Loucy (cell line): ENCODE measurements around the gene TENM3.
A peak's percentile ranks its signal among the peaks of the same experiment; 100 is the strongest.

Experiments
- H2AFZ ChIP-seq: fragments of 200-600 bp; sonication (generic); 2 replicates; pipeline ENCODE4 v1.6.0; 2016; ENCODE audit warnings: antibody characterized with exemption, mild to moderate bottlenecking, low read length, moderate library complexity
- H3F3A ChIP-seq: fragments of 200-600 bp; 2 replicates; pipeline ENCODE4 v1.6.0; 2016; ENCODE audit warnings: antibody characterized with exemption, low read depth, mild to moderate bottlenecking
- H3K27me3 ChIP-seq: fragments of 200-600 bp; sonication (generic); 2 replicates; pipeline ENCODE4 v1.6.1; 2014; ENCODE audit warnings: low read length, mild to moderate bottlenecking; ENCODE audit not compliant: insufficient read depth, poor library complexity, severe bottlenecking
- H3K36me3 ChIP-seq: fragments of 200-600 bp; sonication (generic); 2 replicates; pipeline ENCODE4 v1.6.1; 2016; ENCODE audit warnings: low read length; ENCODE audit not compliant: insufficient read depth
- H3K4me1 ChIP-seq: fragments of 200-600 bp; sonication (generic); 2 replicates; pipeline ENCODE4 v1.5.1; 2014; ENCODE audit warnings: low read length, mild to moderate bottlenecking; ENCODE audit not compliant: insufficient read depth, poor library complexity, severe bottlenecking
- H3K4me2 ChIP-seq: fragments of 200-600 bp; sonication (generic); 2 replicates; pipeline ENCODE4 v1.6.0; 2014; ENCODE audit warnings: antibody characterized with exemption, low read length, low read depth, mild to moderate bottlenecking; ENCODE audit not compliant: poor library complexity, severe bottlenecking
- H3K4me3 ChIP-seq: fragments of 200-600 bp; sonication (generic); 2 replicates; pipeline ENCODE4 v1.5.1; 2014; ENCODE audit warnings: low read length, mild to moderate bottlenecking, mixed read lengths; ENCODE audit not compliant: poor library complexity, severe bottlenecking
- H3K79me2 ChIP-seq: fragments of 200-600 bp; sonication (generic); 2 replicates; pipeline ENCODE4 v1.6.1; 2014; ENCODE audit warnings: low read length; ENCODE audit not compliant: insufficient read depth
- H3K9ac ChIP-seq: fragments of 200-600 bp; sonication (generic); 2 replicates; pipeline ENCODE4 v1.6.0; 2014; ENCODE audit warnings: mild to moderate bottlenecking, low read depth, low read length, moderate library complexity; ENCODE audit not compliant: poor library complexity, severe bottlenecking
- H3K9me2 ChIP-seq: fragments of 200-600 bp; sonication (generic); replicated peaks from 2 replicates; pipeline ENCODE4 v1.6.1; 2016; ENCODE audit warnings: low read depth, low read length, mixed read lengths
- H3K9me3 ChIP-seq: fragments of 200-600 bp; sonication (generic); 2 replicates; pipeline ENCODE4 v1.6.1; 2014; ENCODE audit warnings: mild to moderate bottlenecking, antibody characterized with exemption, low read length, low read depth; ENCODE audit not compliant: insufficient read depth
- H4K20me1 ChIP-seq: fragments of 200-600 bp; sonication (generic); 2 replicates; pipeline ENCODE4 v1.6.0; 2014; ENCODE audit warnings: antibody characterized with exemption, low read length, mild to moderate bottlenecking; ENCODE audit not compliant: insufficient read depth, poor library complexity, severe bottlenecking
- CTCF ChIP-seq: fragments of 200-600 bp; sonication (generic); conservative IDR thresholded peaks from 2 replicates; pipeline ENCODE4 v1.5.1; 2014; ENCODE audit warnings: mild to moderate bottlenecking, antibody characterized with exemption, low read length
- EZH2phosphoT487 ChIP-seq: fragments of 200-600 bp; IDR thresholded peaks from 2 replicates; pipeline ENCODE4 v1.6.1; 2018; ENCODE audit warnings: antibody characterized with exemption, mild to moderate bottlenecking, moderate library complexity, borderline replicate concordance

The TENM3 gene

GRCh38 chr4:182807767-182808548 is 564.8 kb downstream of the TENM3 start:
- Histone ChIP-seq H3K4me1 (peaks cover 15% of the 10 kb centered on the region), H3K79me2 (no peaks in the 10 kb centered on the region), H3K27me3 (no peaks in the 10 kb centered on the region), H3K4me3 (no peak overlapping the region), H3F3A (no peaks in the 10 kb centered on the region), H3K9ac (no peak overlapping the region), H3K9me2 (no peaks in the 10 kb centered on the region), H3K4me2 (no peak overlapping the region), H4K20me1 (no peaks in the 10 kb centered on the region), H2AFZ (no peak overlapping the region), H3K9me3 (peaks cover 9% of the 10 kb centered on the region; the same call in 1 of the 2 replicates), H3K36me3 (no peaks in the 10 kb centered on the region)
- TF ChIP-seq EZH2phosphoT487 (no peak), CTCF (no peak)

- no peak overlapping the region for H3K9ac ChIP-seq
- no peaks in the 10 kb centered on the region for H4K20me1 ChIP-seq
- peak overlapping the region; percentile 49 for H3K4me3 ChIP-seq
- H3K4me1 ChIP-seq: peaks cover 15% of the 10 kb centered on the region
- H3F3A ChIP-seq: no peaks in the 10 kb centered on the region
- peaks cover 9% of the 10 kb centered on the region; the same call in 1 of the 2 replicates for H3K9me3 ChIP-seq
- H3K36me3 ChIP-seq: no peaks in the 10 kb centered on the region
- peak overlapping the region; percentile 60 for H3K4me2 ChIP-seq
- no peak overlapping the region for H2AFZ ChIP-seq
- no peaks in the 10 kb centered on the region for H3K27me3 ChIP-seq
- H3K9me2 ChIP-seq: no peaks in the 10 kb centered on the region
- no peak for TF ChIP-seq EZH2phosphoT487
- TF ChIP-seq CTCF: no peak
- no peaks in the 10 kb centered on the region for H3K79me2 ChIP-seq
Measured at GRCh38 chr4:182808673-182809416, 565.6 kb downstream of the TENM3 start.

GRCh38 chr4:182809417-182810102 is 566.4 kb downstream of the TENM3 start:
- peak overlapping the region; percentile 49 for H3K4me3 ChIP-seq
- no peak overlapping the region for H2AFZ ChIP-seq
- no peak overlapping the region for H3K9ac ChIP-seq
- no peaks in the 10 kb centered on the region for H3K9me2 ChIP-seq
- H3K27me3 ChIP-seq: no peaks in the 10 kb centered on the region
- no peaks in the 10 kb centered on the region for H3F3A ChIP-seq
- H3K79me2 ChIP-seq: no peaks in the 10 kb centered on the region
- peaks cover 15% of the 10 kb centered on the region for H3K4me1 ChIP-seq
- H3K9me3 ChIP-seq: peaks cover 9% of the 10 kb centered on the region; the same call in 1 of the 2 replicates
- H3K36me3 ChIP-seq: no peaks in the 10 kb centered on the region
- TF ChIP-seq CTCF (peak; percentile 45), EZH2phosphoT487 (no peak)
- no peaks in the 10 kb centered on the region for H4K20me1 ChIP-seq
- peak overlapping the region; percentile 60 for H3K4me2 ChIP-seq
